ENCODE data around the gene PSMD1. TPM values are rescaled to one million over a fixed set of nuclear protein-coding genes. Genes with fewer than 3 reads are reported as not detected.

PSMD1 gene
- total RNA-seq, 1 donor from 2014 or later: 97.4 TPM

- H3K27me3 ChIP-seq: no peaks in the 10 kb centered on the region
- peaks cover 3 to 14% of the 10 kb centered on the region in 2 donors for H3K4me1 ChIP-seq
- no peaks in the 10 kb centered on the region for H3K36me3 ChIP-seq
- TF ChIP-seq, protein P1, sequence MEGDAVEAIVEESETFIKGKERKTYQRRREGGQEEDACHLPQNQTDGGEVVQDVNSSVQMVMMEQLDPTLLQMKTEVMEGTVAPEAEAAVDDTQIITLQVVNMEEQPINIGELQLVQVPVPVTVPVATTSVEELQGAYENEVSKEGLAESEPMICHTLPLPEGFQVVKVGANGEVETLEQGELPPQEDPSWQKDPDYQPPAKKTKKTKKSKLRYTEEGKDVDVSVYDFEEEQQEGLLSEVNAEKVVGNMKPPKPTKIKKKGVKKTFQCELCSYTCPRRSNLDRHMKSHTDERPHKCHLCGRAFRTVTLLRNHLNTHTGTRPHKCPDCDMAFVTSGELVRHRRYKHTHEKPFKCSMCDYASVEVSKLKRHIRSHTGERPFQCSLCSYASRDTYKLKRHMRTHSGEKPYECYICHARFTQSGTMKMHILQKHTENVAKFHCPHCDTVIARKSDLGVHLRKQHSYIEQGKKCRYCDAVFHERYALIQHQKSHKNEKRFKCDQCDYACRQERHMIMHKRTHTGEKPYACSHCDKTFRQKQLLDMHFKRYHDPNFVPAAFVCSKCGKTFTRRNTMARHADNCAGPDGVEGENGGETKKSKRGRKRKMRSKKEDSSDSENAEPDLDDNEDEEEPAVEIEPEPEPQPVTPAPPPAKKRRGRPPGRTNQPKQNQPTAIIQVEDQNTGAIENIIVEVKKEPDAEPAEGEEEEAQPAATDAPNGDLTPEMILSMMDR (IDR thresholded peaks at IDR 0.05): no peak
- peak overlapping the region in 1 of 2 donors; percentile 71 for H3K4me3 ChIP-seq
- no peak overlapping the region for H3K27ac ChIP-seq
- intact Hi-C loops (cut with DNase I): no loop called here
- H3K9me3 ChIP-seq: no peaks in the 10 kb centered on the region
- peak in 1 of 2 donors; percentile 56 for DNase-seq (ENCODE audit: low spot score in 2 of 2)
Observed at GRCh38 chr2:231200805-231201474, 144.3 kb downstream of the PSMD1 start.

DNA sequence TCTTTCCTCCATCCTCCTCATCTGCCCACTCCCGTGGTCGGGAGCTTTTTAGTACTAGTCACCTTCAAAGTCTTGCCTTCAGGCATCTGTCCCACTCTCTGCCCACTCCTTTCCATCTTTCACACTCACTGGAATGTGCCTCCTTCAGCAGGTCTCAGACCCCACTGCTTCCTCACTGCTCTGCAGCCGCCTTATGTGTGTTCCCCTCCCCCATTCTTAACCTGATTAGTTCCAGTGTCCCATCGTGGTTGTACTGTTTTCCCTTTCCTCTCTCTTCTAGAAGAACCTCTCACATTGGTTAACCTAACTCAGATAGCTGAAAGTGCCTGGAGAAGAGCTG lies 144.8 kb downstream of the PSMD1 start:
- TF ChIP-seq, protein P1 (IDR thresholded peaks at IDR 0.05): no peak
- Histone ChIP-seq H3K27me3 (no peaks in the 10 kb centered on the region), H3K36me3 (no peaks in the 10 kb centered on the region), H3K27ac (no peak overlapping the region), H3K4me3 (no peak overlapping the region), H3K9me3 (no peaks in the 10 kb centered on the region), H3K4me1 (peaks cover 3 to 14% of the 10 kb centered on the region in 2 donors)
- DNase-seq (ENCODE audit: low spot score in 2 of 2): no peak
- intact Hi-C loops (cut with DNase I): no loop called here

GRCh38 chr2:231203087-231203486 lies 146.4 kb downstream of the PSMD1 start:
- H3K9me3 ChIP-seq: no peaks in the 10 kb centered on the region
- no peak overlapping the region for H3K4me3 ChIP-seq
- intact Hi-C loops (cut with DNase I): no loop called here
- peak in 1 of 2 donors; percentile 41 for DNase-seq (ENCODE audit: low spot score in 2 of 2)
- H3K4me1 ChIP-seq: peaks cover 3 to 12% of the 10 kb centered on the region in 2 donors
- H3K27me3 ChIP-seq: no peaks in the 10 kb centered on the region
- peaks cover 0 to 2% of the 10 kb centered on the region in 2 donors for H3K36me3 ChIP-seq
- TF ChIP-seq, protein P1 (IDR thresholded peaks at IDR 0.05): no peak
- H3K27ac ChIP-seq: no peak overlapping the region

DNA sequence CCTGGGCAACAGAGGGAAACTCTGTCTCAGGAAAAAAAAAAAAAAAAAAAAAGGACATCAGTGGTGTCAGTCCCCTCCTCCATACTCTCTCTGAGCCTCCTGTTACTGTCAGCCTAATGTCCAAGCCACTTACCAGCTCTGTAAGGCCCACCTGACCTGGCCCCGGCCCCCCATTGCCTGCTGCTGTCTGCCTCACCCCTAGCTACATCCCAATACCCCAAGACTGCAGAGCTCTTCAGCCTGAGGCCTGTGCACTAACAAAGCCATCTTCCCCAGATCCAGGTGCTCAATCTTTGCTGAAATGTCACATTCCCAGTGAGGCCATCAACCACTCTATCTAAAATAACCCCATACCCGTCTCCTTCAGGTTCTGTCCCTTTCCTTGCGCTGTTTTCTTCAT lies 147.5 kb downstream of the PSMD1 start:
- DNase-seq (ENCODE audit: low spot score in 2 of 2): peak in 1 of 2 donors; percentile 22
- peak overlapping the region in 1 of 2 donors; percentile 6 for H3K27ac ChIP-seq
- peaks cover 3 to 11% of the 10 kb centered on the region in 2 donors for H3K4me1 ChIP-seq
- no peaks in the 10 kb centered on the region for H3K9me3 ChIP-seq
- intact Hi-C loops (cut with DNase I): no loop called here
- H3K4me3 ChIP-seq: no peak overlapping the region
- peaks cover 8 to 13% of the 10 kb centered on the region in 2 donors for H3K36me3 ChIP-seq
- H3K27me3 ChIP-seq: no peaks in the 10 kb centered on the region
- TF ChIP-seq, protein P1 (IDR thresholded peaks at IDR 0.05): no peak

DNA sequence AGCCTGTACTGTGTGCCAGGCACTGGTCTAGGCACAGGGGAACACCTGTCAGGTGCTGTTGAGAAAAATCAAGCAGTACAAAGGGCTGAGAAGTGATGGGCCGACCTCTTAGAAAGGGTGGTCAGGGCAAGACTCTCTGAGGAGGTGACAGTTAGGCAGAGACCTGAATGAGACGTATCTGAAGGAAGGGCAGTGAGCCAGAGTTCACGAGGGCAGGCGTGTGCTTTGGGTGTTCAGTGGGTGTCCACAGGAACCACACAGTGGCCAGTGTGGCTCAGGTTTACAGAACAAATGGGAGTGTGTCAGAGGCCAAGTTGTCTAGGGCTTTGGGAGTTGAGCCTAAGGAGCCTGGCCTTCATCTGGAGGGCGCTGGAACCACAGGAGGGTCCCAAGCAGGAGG lies 147.9 kb downstream of the PSMD1 start:
- H3K36me3 ChIP-seq: peaks cover 10 to 14% of the 10 kb centered on the region in 2 donors
- H3K27me3 ChIP-seq: no peaks in the 10 kb centered on the region
- peak in 1 of 2 donors; percentile 37 for DNase-seq (ENCODE audit: low spot score in 2 of 2)
- intact Hi-C loops (cut with DNase I): no loop called here
- peaks cover under 1 to 8% of the 10 kb centered on the region in 2 donors for H3K4me1 ChIP-seq
- no peak overlapping the region for H3K4me3 ChIP-seq
- TF ChIP-seq, protein P1 (IDR thresholded peaks at IDR 0.05): no peak
- H3K27ac ChIP-seq: peak overlapping the region in 1 of 2 donors; percentile 6
- H3K9me3 ChIP-seq: no peaks in the 10 kb centered on the region
